HFF-Myc (cell line): ENCODE data around the gene DUSP9.

Experiments
- DNase-seq: peaks from one replicate; pipeline ENCODE4 v3.0.0-alpha.2; 2011; ENCODE audit warnings: low read depth; ENCODE audit errors: extremely low read depth
- H3K4me3 ChIP-seq: replicated peaks from 2 replicates; pipeline ENCODE4 v1.5.1; 2011; ENCODE audit warnings: low read depth, mild to moderate bottlenecking, control low read depth, low read length
- CTCF ChIP-seq: IDR thresholded peaks from 2 replicates; pipeline ENCODE4 v1.5.1; 2012; ENCODE audit warnings: mild to moderate bottlenecking, low read depth, low read length, control low read depth; ENCODE audit errors: missing control alignments

Gene DUSP9

DNA sequence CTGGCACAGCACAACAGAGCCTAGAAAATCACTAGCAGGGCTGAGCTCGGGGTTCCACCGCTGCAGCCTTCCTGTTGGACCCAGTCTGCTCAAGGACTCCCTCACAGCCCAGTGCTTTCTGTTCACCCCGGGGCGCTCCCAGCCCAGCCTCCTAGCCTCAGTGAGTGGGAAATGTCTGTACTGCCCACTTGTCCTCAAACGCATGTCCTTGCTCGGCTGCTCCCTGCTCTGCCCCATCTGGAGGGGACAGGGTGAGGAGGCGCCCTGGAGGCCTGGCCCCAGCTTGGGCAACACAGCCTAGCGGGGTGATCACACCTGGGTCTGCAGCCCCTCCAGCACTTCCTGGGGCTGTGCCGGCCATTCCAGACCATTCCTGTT, 36.2 kb upstream of the DUSP9 start:
- no peak for DNase-seq
- no peak for TF ChIP-seq CTCF
- no peak overlapping the region for H3K4me3 ChIP-seq

DNA sequence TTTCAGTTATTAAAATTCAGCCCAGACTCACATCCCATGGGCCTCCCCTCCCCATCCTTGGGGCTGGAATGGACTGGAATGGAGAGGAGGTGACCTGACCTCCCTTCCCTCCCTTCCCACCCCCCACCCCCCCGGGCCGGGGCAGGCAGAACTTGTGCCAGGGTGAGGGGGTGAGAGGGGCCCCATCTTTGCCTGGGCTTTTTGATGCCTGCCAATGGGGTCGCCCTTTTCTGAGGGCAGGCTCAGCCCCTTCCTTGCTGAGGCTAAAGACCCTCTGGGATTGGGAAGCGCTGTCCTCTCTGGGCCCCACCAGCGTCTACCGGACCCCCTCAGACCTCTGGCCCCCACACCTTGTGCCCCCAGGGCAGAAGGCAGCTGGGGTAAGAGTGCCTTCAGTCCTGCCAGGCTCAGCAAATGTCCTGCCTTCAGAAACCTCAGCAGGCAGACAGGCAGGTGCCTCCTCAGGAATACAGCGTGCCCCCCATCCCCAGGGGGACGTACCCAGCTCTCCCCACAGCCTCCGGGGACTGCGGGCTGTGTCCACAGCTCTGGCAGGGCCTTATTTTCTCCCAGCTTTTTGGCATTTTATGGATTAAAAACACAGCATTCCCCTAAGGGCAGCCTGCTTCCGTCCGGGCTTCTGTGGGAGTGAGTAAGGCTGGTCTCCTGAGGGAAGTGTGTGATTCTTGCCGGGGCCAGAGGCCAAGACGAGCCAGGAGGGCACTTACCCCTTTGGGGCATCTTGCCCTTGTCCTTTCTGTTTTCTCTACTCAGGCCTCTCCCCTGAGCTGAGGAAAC, 35.5 kb upstream of the DUSP9 start:
- DNase-seq = no peak
- no peak overlapping the region for H3K4me3 ChIP-seq
- TF ChIP-seq CTCF = no peak

DNA sequence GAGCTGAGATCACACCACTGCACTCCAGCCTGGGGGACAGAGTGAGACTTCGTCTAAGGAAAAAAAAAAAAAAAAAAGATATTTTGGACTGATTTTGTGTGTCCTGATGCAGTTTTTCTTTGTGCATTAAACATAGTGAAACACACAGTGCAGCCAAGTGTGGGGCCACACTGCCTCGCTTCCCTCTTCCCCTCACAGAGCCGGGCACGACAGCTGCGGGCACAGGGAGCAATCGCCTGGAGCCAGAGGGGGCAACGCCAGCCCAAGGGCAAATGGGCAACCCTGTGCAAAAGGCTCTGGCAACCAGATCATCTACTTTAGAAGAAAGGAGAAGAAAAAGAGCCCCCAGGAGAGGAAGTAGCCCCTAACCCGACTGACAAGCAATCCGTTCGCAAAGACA, 34.6 kb upstream of the DUSP9 start:
- DNase-seq = no peak
- H3K4me3 ChIP-seq = no peak overlapping the region
- TF ChIP-seq CTCF = no peak

- H3K4me3 ChIP-seq = no peak overlapping the region
- TF ChIP-seq CTCF = no peak
- no peak for DNase-seq
Measured at GRCh38 chrX:153614818-153615217, 32.2 kb upstream of the DUSP9 start.

DNA sequence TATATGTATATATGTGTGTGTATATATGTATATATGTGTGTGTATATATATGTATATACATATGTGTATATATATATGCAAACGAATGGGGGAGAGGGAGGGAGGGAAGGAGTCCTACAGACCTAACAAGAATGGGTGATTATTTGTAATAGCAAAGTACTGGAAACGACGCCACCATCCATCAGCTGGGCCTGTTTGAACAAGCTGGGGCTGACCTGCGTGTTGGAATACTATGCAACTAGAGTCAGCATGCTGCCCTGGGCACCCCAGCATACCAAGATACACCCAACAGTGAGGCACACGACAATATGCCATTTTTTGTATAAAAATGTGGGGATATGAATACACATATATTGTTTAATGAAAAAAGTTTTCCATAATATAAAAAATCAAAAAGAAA, 26.4 kb upstream of the DUSP9 start:
- no peak overlapping the region for H3K4me3 ChIP-seq
- DNase-seq = no peak
- TF ChIP-seq CTCF = no peak

GRCh38 chrX:153621949-153622598, 24.9 kb upstream of the DUSP9 start:
- H3K4me3 ChIP-seq = no peak overlapping the region
- no peak for TF ChIP-seq CTCF
- no peak for DNase-seq
